NT2/D1 (cell line): ENCODE data around the gene LIN28B.

Experiments used
- SUZ12 ChIP-seq: IDR thresholded peaks from 2 replicates; pipeline ENCODE4 v1.6.1; 2011; ENCODE audit not compliant: insufficient read length, insufficient read depth; ENCODE audit errors: extremely low read depth
- YY1 ChIP-seq: IDR thresholded peaks from 2 replicates; pipeline ENCODE4 v1.6.1; 2011; ENCODE audit not compliant: insufficient read length, insufficient read depth
- ZNF274 ChIP-seq: IDR thresholded peaks from 2 replicates; pipeline ENCODE4 v1.6.1; 2011; ENCODE audit warnings: mild to moderate bottlenecking, low read depth, low read length

DNA sequence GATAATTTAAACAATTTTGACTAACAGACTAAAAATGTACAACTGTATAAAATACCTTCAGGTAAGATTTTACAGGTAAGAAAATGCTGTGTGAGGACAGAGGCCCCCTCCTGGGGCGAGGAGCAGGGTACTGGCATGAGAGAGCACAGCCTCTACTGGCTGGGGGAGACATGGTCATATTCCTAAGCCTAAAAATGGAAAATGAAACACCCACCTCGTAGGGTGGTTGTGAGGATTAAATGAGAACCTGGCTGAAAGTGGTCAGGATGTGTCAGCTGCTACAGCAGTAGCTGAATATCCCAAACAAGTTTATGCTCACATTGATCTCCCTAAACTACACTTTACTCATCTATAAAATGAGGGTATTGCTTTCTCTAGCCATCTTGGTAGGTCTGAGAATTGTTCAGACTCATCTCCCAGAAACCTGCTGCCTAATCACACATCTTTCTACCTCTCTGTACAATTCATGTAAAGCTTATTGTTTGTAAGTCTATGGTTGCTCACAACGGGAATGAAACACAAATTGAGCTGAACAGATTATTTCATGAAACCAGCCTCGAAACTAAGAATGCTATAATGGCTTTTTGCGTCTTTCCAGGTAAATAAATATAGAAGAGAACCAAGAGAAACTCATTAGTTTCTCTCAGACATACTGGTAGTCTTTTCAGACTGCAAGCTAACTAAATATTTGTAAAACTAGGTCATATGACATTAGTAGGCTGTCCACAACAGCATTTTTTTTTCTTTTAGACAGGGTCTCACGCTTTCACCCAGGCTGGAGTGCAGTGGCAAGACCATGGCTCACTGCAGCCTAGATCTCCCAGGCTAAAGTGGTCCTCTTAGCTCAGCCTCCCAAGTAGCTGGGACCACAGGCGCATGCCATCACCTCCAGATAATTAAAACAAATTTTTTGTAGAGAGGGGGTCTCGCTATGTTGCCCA is 153.3 kb downstream of the LIN28B start:
- no peak for TF ChIP-seq SUZ12
- TF ChIP-seq YY1, result no peak
- TF ChIP-seq ZNF274, result no peak
